ENCODE data around the gene DCHS1. TPM values are rescaled to one million over a fixed set of nuclear protein-coding genes. Genes with fewer than 3 reads are reported as not detected.

DCHS1 gene
- total and polyA plus RNA-seq, 2 of the 13 experiments (the other 11 are each of a cell fraction or from before 2014, with no cell fraction given) = under 0.01 to 0.03 TPM

DNA sequence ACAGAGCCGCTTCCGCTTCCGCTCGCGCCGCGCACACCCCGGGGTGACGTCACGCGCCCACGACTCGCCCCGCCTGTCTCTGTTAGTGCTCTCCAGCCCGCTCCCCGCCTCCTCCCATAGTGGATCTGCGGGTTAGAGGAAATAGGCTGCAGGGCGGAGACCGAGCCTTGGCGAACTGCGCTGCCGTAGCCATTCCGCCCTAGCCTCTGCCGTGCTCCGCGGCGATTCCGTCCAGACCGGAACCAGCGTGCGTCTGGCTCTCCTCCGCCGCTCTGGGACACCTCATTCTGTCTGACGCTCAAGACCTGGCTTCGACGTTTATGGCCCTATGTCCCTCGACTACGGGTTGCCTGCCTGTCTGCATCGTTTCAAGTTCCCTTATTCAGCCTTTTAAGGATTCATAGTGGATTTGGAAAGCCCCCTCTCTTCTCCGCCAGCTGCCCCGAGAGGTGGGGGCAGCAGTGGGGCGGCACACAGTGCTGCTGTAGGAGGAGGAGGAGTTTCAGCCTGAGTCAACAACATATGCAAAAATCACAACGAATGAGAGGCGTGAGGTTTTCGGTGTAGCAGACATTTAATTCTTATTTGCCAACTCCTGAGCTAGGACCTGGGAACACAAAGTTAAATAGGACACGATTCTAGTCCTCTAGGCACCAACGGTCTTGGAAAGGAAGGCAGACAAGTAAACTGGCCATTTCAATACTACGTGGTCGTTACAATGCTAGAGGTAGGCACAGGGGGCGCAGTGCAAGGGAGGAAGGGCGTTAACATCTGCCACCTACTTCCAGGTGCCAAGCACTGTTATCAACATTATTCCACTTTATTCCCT is 43.2 kb downstream of the DCHS1 start, which contains the start of gene TAF10 (continued):
- TF ChIP-seq NKX3-1 (CRISPR knock-in tag; IDR thresholded peaks at IDR 0.05) = no peak
- TF ChIP-seq RXRB (CRISPR knock-in tag; IDR thresholded peaks at IDR 0.05; ENCODE audit: borderline replicate concordance) = peak; percentile 51; the same call in 1 of the 2 replicates
- TF ChIP-seq TBP (CRISPR knock-in tag; IDR thresholded peaks at IDR 0.05) = no peak

DNA sequence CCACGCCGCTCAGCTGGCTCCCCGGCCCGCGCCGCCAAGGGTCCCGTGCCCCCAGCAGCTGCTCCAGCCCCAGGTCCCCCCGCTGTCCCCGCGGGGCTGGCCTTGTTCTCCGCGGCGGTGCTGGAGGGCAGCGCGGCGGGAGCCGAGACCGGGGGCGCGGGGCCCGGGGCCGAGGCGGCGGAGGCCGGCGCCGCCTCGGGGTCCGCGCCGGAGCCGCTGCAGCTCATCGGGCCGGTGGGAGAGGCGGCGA is 43.7 kb downstream of the DCHS1 start:
- no CpG with 5 or more reads among the region's 36 CpGs for WGBS (ENCODE audit: low lambda C conversion rate)
- in situ Hi-C loops (cut with HindIII; ENCODE audit: extremely low pct_ligation_motif_present, low pct_unique_long_range_greater_than_20kb) = no loop called here
- FAIRE-seq = no peak
- no peak for TF ChIP-seq ARNT (IDR thresholded peaks at IDR 0.05)
- TF ChIP-seq, protein P1, sequence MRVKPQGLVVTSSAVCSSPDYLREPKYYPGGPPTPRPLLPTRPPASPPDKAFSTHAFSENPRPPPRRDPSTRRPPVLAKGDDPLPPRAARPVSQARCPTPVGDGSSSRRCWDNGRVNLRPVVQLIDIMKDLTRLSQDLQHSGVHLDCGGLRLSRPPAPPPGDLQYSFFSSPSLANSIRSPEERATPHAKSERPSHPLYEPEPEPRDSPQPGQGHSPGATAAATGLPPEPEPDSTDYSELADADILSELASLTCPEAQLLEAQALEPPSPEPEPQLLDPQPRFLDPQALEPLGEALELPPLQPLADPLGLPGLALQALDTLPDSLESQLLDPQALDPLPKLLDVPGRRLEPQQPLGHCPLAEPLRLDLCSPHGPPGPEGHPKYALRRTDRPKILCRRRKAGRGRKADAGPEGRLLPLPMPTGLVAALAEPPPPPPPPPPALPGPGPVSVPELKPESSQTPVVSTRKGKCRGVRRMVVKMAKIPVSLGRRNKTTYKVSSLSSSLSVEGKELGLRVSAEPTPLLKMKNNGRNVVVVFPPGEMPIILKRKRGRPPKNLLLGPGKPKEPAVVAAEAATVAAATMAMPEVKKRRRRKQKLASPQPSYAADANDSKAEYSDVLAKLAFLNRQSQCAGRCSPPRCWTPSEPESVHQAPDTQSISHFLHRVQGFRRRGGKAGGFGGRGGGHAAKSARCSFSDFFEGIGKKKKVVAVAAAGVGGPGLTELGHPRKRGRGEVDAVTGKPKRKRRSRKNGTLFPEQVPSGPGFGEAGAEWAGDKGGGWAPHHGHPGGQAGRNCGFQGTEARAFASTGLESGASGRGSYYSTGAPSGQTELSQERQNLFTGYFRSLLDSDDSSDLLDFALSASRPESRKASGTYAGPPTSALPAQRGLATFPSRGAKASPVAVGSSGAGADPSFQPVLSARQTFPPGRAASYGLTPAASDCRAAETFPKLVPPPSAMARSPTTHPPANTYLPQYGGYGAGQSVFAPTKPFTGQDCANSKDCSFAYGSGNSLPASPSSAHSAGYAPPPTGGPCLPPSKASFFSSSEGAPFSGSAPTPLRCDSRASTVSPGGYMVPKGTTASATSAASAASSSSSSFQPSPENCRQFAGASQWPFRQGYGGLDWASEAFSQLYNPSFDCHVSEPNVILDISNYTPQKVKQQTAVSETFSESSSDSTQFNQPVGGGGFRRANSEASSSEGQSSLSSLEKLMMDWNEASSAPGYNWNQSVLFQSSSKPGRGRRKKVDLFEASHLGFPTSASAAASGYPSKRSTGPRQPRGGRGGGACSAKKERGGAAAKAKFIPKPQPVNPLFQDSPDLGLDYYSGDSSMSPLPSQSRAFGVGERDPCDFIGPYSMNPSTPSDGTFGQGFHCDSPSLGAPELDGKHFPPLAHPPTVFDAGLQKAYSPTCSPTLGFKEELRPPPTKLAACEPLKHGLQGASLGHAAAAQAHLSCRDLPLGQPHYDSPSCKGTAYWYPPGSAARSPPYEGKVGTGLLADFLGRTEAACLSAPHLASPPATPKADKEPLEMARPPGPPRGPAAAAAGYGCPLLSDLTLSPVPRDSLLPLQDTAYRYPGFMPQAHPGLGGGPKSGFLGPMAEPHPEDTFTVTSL (CRISPR knock-in tag; IDR thresholded peaks at IDR 0.05; ENCODE audit: borderline replicate concordance) = no peak
- TF ChIP-seq KDM5A (IDR thresholded peaks at IDR 0.05; ENCODE audit: borderline replicate concordance, low read length) = 0 out of 2 replicates have a peak, but pooled peaks have one; percentile 33
- 0 out of 2 replicates have a peak, but pooled peaks have one; percentile 47 for TF ChIP-seq ZNF816 (CRISPR knock-in tag; IDR thresholded peaks at IDR 0.05; ENCODE audit: borderline replicate concordance)
- no peak for TF ChIP-seq ZNF33A (CRISPR knock-in tag; IDR thresholded peaks at IDR 0.05; ENCODE audit: borderline replicate concordance)
- no peak for TF ChIP-seq ZNF530 (CRISPR knock-in tag; IDR thresholded peaks at IDR 0.05; ENCODE audit: low read depth)
- TF ChIP-seq, protein P2, sequence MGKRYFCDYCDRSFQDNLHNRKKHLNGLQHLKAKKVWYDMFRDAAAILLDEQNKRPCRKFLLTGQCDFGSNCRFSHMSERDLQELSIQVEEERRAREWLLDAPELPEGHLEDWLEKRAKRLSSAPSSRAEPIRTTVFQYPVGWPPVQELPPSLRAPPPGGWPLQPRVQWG (CRISPR knock-in tag; IDR thresholded peaks at IDR 0.05; ENCODE audit: borderline replicate concordance, low read depth) = no peak
- TF ChIP-seq, protein P3, sequence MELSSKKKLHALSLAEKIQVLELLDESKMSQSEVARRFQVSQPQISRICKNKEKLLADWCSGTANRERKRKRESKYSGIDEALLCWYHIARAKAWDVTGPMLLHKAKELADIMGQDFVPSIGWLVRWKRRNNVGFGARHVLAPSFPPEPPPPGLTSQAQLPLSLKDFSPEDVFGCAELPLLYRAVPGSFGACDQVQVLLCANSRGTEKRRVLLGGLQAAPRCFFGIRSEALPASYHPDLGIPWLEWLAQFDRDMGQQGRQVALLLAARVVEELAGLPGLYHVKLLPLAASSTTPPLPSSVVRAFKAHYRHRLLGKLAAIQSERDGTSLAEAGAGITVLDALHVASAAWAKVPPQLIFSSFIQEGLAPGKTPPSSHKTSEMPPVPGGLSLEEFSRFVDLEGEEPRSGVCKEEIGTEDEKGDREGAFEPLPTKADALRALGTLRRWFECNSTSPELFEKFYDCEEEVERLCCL (CRISPR knock-in tag; IDR thresholded peaks at IDR 0.05; ENCODE audit: borderline replicate concordance) = no peak
- TF ChIP-seq ZNF136 (CRISPR knock-in tag; IDR thresholded peaks at IDR 0.05; ENCODE audit: low read depth) = no peak
- peak; percentile 27; the same call in 1 of the 2 replicates for TF ChIP-seq ZBTB42 (CRISPR knock-in tag; IDR thresholded peaks at IDR 0.05)
- TF ChIP-seq TBX2 (CRISPR knock-in tag; IDR thresholded peaks at IDR 0.05; ENCODE audit: borderline replicate concordance) = no peak
- TF ChIP-seq THAP11 (CRISPR knock-in tag; IDR thresholded peaks at IDR 0.05) = no peak

More for the DNA sequence above, 43.7 kb downstream of the DCHS1 start:
- ATAC-seq = no peak
- H3K9ac ChIP-seq (ENCODE audit: insufficient read depth, low read depth, low read length) = peak overlapping the region; percentile 96
- ChIA-PET CTCF (ENCODE audit: low intra/inter-chr PET ratio, low total read pairs) (no interaction called here), POLR2A (interaction anchor here (0.6 to 3.1 kb wide), 9 partner anchors 8 to 222 kb away, joined by 3 to 24 read pairs (median 4); partner anchors contain the start of genes ARFIP2, ILK, MRPL17 and RRP8)
- no peaks in the 10 kb centered on the region for H4K20me1 ChIP-seq (ENCODE audit: insufficient read depth, low read length)
- no peak for DNase-seq (ENCODE audit: low spot score)
- peak overlapping the region; percentile 93 for H3K27ac ChIP-seq (ENCODE audit: extremely low read length, insufficient read depth, low read length)
- peak overlapping the region; percentile 81 to 93 (median 86) for H3K4me3 ChIP-seq (replicated peaks in 1 of 3; ENCODE audit: insufficient read depth in 1 of 3, low read depth in 2 of 3, low read length in 3 of 3)
- peaks cover 12% of the 10 kb centered on the region for H3K79me2 ChIP-seq (ENCODE audit: insufficient read depth, low read length)
- intact Hi-C loops (cut with micrococcal nuclease; ENCODE audit: unreplicated experiment) = loop anchor here (1.0 to 5.0 kb wide), 2 partner anchors 71 to 130 kb away; partner anchors contain the start of genes ARFIP2, MRPL17 and TIMM10B
- peaks cover 40% of the 10 kb centered on the region for H3K4me1 ChIP-seq (ENCODE audit: insufficient read depth, low read length)
- H3K4me2 ChIP-seq (ENCODE audit: low read depth, low read length) = peak overlapping the region; percentile 96
- H3K36me3 ChIP-seq (replicated peaks in 1 of 2; ENCODE audit: control insufficient read depth in 1 of 2, insufficient read depth in 2 of 2, low read length in 2 of 2) = peaks cover 24 to 52% of the 10 kb centered on the region in 2 experiments
- BruUV-seq (replicated peaks) = no TSS peak
- no peaks in the 10 kb centered on the region for H3K9me3 ChIP-seq (ENCODE audit: low read length)
- no peaks in the 10 kb centered on the region for H3K27me3 ChIP-seq (ENCODE audit: control insufficient read depth in 1 of 2, insufficient read depth in 2 of 2, low read length in 2 of 2)
- no peak overlapping the region for H2AFZ ChIP-seq (ENCODE audit: low read length)
